ENCODE results near the gene CERKL. TPM values are rescaled to one million over a fixed set of nuclear protein-coding genes. Genes with fewer than 3 reads are reported as not detected.

Gene CERKL
- total RNA-seq, 1 donor: under 0.01 TPM

DNA sequence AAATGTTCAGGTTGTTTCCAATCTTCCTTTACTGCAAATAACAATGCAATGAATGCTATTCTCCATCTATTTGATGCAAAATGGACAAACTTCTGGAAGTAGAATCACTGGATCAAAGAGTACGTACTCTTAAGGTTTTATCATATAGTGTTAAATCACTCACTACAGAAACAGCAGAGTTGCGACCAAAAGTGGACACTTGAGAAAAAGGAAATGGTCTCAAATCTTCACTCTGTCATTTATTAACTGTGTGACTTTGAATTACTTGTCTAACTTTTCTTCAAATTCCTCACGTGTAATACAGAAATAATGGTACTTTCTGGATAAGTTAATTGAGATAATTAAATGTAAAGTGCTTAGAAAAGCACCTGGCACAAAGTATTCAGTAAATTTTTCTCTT is 78.1 kb downstream of the CERKL start:
- DNase-seq (ENCODE audit: low read depth): no peak
- H3K4me3 ChIP-seq (ENCODE audit: low read depth, low read length): no peak overlapping the region
- TF ChIP-seq, protein P1, sequence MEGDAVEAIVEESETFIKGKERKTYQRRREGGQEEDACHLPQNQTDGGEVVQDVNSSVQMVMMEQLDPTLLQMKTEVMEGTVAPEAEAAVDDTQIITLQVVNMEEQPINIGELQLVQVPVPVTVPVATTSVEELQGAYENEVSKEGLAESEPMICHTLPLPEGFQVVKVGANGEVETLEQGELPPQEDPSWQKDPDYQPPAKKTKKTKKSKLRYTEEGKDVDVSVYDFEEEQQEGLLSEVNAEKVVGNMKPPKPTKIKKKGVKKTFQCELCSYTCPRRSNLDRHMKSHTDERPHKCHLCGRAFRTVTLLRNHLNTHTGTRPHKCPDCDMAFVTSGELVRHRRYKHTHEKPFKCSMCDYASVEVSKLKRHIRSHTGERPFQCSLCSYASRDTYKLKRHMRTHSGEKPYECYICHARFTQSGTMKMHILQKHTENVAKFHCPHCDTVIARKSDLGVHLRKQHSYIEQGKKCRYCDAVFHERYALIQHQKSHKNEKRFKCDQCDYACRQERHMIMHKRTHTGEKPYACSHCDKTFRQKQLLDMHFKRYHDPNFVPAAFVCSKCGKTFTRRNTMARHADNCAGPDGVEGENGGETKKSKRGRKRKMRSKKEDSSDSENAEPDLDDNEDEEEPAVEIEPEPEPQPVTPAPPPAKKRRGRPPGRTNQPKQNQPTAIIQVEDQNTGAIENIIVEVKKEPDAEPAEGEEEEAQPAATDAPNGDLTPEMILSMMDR (IDR thresholded peaks at IDR 0.05; ENCODE audit: insufficient read depth, low read depth, low read length): no peak

DNA sequence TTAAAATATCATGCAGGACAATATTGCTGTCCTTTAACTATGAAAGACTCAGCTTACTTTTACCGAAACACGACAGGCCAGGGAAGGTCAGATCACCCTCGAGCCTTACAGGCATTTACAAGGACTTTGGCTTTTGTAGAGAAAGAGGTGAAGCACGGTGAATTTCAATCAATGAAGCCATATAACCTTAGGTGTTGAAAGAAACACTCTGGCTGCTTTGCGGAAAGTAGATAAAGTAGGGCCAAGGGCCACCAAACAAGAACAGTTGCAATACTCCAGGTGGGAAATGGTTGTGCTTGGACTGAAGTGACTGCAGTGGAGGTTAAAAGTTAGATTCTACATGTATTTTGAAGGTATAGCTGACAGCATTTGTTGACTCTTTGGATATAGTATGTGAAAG is 80.5 kb downstream of the CERKL start:
- TF ChIP-seq, protein P1 (IDR thresholded peaks at IDR 0.05; ENCODE audit: insufficient read depth, low read depth, low read length): no peak
- H3K4me3 ChIP-seq (ENCODE audit: low read depth, low read length): no peak overlapping the region
- no peak for DNase-seq (ENCODE audit: low read depth)

DNA sequence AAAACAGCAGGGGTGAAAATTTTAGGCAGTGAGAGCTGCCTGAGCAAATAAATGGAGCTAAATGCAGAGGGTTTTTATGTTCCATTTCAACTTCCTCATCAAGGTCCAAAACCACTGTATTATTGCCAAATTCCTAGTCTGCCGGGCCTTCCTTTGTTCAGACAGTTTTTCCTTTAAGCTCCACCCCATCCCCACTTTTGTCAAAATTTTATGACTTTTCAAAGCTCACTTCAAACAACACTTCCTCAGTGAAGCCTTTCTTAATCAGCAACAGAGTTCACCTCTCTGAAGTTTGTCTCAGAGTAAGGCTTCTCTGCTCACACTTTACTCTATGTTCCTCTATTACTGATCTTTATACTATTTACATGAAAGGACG is 81.3 kb downstream of the CERKL start:
- no peak for DNase-seq (ENCODE audit: low read depth)
- TF ChIP-seq, protein P1 (IDR thresholded peaks at IDR 0.05; ENCODE audit: insufficient read depth, low read depth, low read length): no peak
- no peak overlapping the region for H3K4me3 ChIP-seq (ENCODE audit: low read depth, low read length)

DNA sequence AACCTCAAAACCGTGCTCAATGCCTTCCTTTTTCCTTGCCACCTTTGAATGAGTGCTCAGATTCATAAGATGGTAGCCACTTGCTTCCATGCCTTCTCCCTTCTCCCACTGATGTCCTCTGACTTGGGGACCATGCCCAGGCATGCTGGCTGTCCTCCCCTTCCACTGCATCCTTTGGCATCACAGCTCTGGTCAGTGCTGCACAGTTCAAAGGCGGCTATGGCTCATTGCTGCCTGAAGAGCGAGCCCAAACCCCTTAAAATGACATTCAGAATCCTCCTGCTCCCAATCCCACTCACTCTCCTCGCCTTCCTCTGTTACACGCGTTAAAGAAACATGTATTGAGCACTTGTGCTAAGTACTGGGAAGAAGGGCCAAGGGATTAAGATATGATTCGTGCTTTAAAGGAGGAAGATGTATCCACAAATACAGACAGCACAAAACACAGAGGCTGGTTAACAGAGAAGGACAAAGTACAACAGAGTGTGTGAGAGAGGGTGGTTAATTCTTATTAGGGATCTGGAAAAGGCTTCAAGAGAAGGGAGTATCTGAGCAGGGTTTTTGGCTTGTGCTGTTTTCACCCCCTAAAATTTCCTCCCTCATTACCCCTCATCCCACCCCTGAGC is 81.8 kb downstream of the CERKL start:
- no peak for DNase-seq (ENCODE audit: low read depth)
- TF ChIP-seq, protein P1 (IDR thresholded peaks at IDR 0.05; ENCODE audit: insufficient read depth, low read depth, low read length): no peak
- no peak overlapping the region for H3K4me3 ChIP-seq (ENCODE audit: low read depth, low read length)

DNA sequence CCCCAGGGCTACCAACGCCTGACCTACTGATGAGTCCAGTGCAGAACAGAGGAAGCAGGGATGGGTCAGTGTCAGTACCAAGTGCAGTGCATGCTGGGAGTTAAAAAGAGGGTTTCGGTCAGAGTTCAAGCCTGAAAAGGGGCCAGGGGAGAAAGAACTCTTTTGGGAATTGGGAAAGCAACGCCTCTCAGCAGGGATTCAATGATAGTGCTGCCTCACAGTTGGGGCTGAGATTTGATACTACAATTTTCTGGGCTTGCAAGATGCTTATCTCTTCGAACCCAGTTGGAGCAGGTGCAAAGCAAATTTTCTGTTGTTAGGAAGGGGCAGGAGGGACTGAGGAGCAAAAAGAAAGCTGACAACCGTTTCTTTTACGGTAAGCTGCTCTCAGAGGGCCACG is 82.6 kb downstream of the CERKL start:
- TF ChIP-seq, protein P1 (IDR thresholded peaks at IDR 0.05; ENCODE audit: insufficient read depth, low read depth, low read length): no peak
- DNase-seq (ENCODE audit: low read depth): no peak

DNA sequence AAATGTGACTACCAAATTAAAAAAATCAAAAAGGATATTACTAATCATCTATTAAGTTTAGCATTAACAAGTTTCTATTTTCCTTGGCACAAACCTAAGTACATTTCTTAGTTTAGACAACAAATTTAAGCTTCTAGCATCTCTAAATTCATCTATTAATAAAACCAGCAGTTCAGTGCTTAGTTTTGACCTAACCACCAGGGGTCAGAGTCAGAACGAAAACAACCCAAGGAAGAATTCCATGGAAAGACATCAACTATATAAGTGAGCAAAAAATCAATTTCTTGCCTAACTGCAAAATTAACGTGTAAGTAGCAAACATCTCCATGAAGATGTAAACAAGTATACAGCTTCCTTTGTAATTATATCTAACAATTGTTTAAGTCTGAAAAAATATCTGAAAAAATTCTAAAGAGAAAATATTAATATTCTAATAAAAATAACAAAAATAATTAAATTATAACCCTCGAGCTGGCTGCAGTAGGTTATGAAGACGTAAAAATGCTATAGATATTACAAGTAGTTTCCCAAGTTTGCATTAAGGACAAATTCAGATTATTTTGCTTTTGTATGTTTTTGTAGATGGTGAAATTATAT is 83.7 kb downstream of the CERKL start:
- no peak overlapping the region for H3K4me3 ChIP-seq (ENCODE audit: low read depth, low read length)
- TF ChIP-seq, protein P1 (IDR thresholded peaks at IDR 0.05; ENCODE audit: insufficient read depth, low read depth, low read length): peak; percentile 59
- peak; percentile 37 for DNase-seq (ENCODE audit: low read depth)

More for the DNA sequence above, 82.6 kb downstream of the CERKL start:
- no peak overlapping the region for H3K4me3 ChIP-seq (ENCODE audit: low read depth, low read length)
